GM12873 (cell line): ENCODE measurements around the gene TDRD7.

ENCODE experiments used
- CTCF ChIP-seq: IDR thresholded peaks from 2 replicates; pipeline ENCODE4 v1.5.1; 2012; ENCODE audit warnings: low read depth, mild to moderate bottlenecking, moderate library complexity, low read length, control low read depth; ENCODE audit not compliant: insufficient read depth; ENCODE audit errors: missing control alignments

TDRD7 gene

GRCh38 chr9:97366889-97367288 is 45.0 kb upstream of the TDRD7 start:
- no peak for TF ChIP-seq CTCF

GRCh38 chr9:97367729-97368128 is 44.2 kb upstream of the TDRD7 start:
- no peak for TF ChIP-seq CTCF

DNA sequence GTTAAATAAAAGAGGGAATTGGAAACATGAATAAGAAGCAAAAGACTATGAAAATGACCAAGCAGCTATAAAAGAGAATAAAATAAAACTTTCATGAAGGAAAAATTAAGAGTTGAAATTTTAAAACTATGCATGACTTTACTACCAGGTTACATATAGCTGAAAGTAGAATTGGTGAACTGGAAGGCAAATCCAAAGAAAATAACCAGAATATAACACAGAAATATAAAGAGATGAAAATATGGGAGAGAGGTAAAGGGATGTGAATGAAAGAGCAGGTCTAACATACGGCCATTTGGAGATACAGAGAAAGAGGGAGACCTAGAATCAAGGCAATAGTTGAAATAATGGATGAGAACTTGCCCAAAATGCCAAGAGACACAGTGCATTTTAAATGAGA is 42.9 kb upstream of the TDRD7 start:
- TF ChIP-seq CTCF: no peak

DNA sequence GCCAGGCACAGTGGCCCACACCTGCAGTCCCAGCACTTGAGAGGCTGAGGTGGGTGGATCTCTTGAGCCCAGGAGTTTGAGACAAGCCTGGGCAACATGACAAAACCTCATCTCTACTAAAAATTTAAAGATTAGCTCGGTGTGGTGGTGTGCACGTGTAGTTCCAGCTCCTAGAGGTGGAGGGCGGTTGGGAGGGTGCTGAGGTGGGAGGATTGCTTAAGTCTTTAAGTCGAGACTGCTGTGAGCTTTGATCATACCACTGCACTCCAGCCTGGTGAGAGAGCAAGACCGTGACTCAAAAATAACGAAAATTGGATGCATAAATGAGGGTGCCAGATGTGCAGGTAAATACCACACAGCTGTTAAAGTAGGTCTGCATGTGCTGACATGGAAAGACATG is 39.3 kb upstream of the TDRD7 start:
- TF ChIP-seq CTCF: no peak

DNA sequence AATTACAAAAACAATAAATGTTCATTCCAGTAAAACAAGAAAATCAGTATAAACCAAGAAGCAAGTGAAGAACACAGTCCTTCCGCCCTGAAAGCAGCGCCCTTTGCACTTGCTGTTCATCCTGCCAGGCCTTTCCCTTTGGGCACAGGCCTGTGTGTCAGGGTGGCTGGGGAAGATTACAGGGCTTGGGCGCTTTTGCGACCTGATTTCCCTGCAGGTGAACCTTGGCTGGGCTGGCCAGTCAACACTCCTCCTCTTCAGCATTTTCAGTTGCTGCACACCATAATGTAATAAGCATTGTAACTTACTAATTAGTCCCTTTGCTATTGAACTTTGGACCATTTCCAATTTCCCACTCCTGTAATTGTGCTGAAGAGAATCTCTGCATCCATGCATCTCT is 38.6 kb upstream of the TDRD7 start:
- no peak for TF ChIP-seq CTCF

GRCh38 chr9:97374811-97375210 is 37.1 kb upstream of the TDRD7 start:
- no peak for TF ChIP-seq CTCF

- TF ChIP-seq CTCF: no peak
Measured at GRCh38 chr9:97376902-97377301, 35.0 kb upstream of the TDRD7 start.

DNA sequence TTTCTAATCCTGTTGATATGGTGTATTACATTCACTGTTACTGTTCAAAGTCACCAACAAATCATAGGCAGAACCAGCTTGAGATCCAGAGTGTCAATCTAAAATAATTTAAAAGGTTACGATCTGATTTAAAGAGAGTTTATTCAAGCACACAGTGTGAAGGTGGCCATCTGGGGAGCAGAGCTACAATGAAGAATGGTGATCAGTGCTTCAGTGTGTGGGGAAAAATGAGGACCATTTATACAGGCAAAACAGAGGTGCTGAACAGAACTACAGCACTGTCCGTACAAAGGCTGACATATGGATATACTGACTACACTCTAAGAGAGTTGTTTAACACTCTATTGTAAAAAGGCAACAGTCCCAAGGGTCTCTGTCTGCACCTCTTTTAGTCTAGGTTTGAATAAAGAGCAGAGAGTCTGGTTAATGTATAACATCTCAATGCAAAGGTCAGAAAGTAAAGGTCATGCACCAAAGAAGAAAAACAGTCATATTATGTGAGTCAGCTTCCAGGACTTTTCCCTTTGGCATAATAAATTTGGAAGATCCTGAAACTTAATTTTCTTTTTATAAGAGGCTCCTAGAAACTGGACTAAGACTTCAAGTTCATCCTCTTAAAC is 29.7 kb upstream of the TDRD7 start:
- TF ChIP-seq CTCF: no peak
